ENCODE data around the gene SH3PXD2B. TPM values are rescaled to one million over a fixed set of nuclear protein-coding genes. Genes with fewer than 3 reads are reported as not detected.

Gene SH3PXD2B
- total RNA-seq, 1 donor, result 46.7 TPM

GRCh38 chr5:172283020-172283861, 171.1 kb downstream of the SH3PXD2B start, which contains the start of gene UBTD2:
UBTD2 (minus strand) TSS chr5:172283764; CDS start chr5:172283665, 99 bp downstream.
- H3K4me3 ChIP-seq (ENCODE audit: low read depth, low read length), result peak within 1 kb of the TSS; percentile 79
- peak; percentile 37 for TF ChIP-seq CTCF (IDR thresholded peaks at IDR 0.05; ENCODE audit: insufficient read depth, low read length)
- peak; percentile 67 for DNase-seq (ENCODE audit: low read depth)

- TF ChIP-seq CTCF (IDR thresholded peaks at IDR 0.05; ENCODE audit: insufficient read depth, low read length), result no peak
- DNase-seq (ENCODE audit: low read depth), result no peak
- peak overlapping the region; percentile 79 for H3K4me3 ChIP-seq (ENCODE audit: low read depth, low read length)
Measured at GRCh38 chr5:172282272-172283019, 171.9 kb downstream of the SH3PXD2B start.

- DNase-seq (ENCODE audit: low read depth), result no peak
- H3K4me3 ChIP-seq (ENCODE audit: low read depth, low read length), result peak overlapping the region; percentile 79
- no peak for TF ChIP-seq CTCF (IDR thresholded peaks at IDR 0.05; ENCODE audit: insufficient read depth, low read length)
Measured at GRCh38 chr5:172281346-172281745, 173.0 kb downstream of the SH3PXD2B start.

- peak; percentile 53 for DNase-seq (ENCODE audit: low read depth)
- TF ChIP-seq CTCF (IDR thresholded peaks at IDR 0.05; ENCODE audit: insufficient read depth, low read length), result no peak
- H3K4me3 ChIP-seq (ENCODE audit: low read depth, low read length), result peak overlapping the region; percentile 79
Measured at GRCh38 chr5:172280929-172281328, 173.4 kb downstream of the SH3PXD2B start.

GRCh38 chr5:172280317-172280716, 174.0 kb downstream of the SH3PXD2B start:
- H3K4me3 ChIP-seq (ENCODE audit: low read depth, low read length), result no peak overlapping the region
- no peak for DNase-seq (ENCODE audit: low read depth)
- TF ChIP-seq CTCF (IDR thresholded peaks at IDR 0.05; ENCODE audit: insufficient read depth, low read length), result no peak

- no peak overlapping the region for H3K4me3 ChIP-seq (ENCODE audit: low read depth, low read length)
- no peak for DNase-seq (ENCODE audit: low read depth)
- no peak for TF ChIP-seq CTCF (IDR thresholded peaks at IDR 0.05; ENCODE audit: insufficient read depth, low read length)
Measured at GRCh38 chr5:172278356-172278755, 176.0 kb downstream of the SH3PXD2B start.
